Activated CD4-positive, alpha-beta T cell treated with anti-CD3 and anti-CD28 coated beads for 36 hours (primary cell): Measurements from ENCODE around the gene PEX6. TPM values are rescaled to one million over a fixed set of nuclear protein-coding genes. Genes with fewer than 3 reads are reported as not detected.

ENCODE experiments used
- ATAC-seq: fragments of 200-7000 bp; cut with Tn5 transposase; one replicate; pipeline ENCODE4 v1.10.0; 2021; ENCODE audit warnings: mild to moderate bottlenecking, moderate library complexity
- CTCF ChIA-PET: fragments of 350-600 bp; sonication (Branson Sonifier 250); formaldehyde crosslinking; loops from one replicate; lab custom pipeline; 2021; ENCODE audit warnings: antibody characterized with exemption; lab: Charles Lee
- POLR2A ChIA-PET: fragments of 350-600 bp; sonication (Branson Sonifier 250); formaldehyde crosslinking; loops from one replicate; lab custom pipeline; 2021; ENCODE audit warnings: antibody characterized with exemption, inconsistent platforms; lab: Charles Lee
- DNase-seq: peaks from one replicate; pipeline ENCODE4 v3.0.0-alpha.2; 2020
- H3K27ac Mint-ChIP-seq: one replicate; pipeline ENCODE4 v1.8.0; 2021; ENCODE audit warnings: mixed read lengths
- H3K27me3 Mint-ChIP-seq: one replicate; pipeline ENCODE4 v1.8.0; 2021; ENCODE audit warnings: mixed read lengths
- H3K36me3 Mint-ChIP-seq: one replicate; pipeline ENCODE4 v1.8.0; 2021; ENCODE audit warnings: low read depth, mixed read lengths
- H3K4me1 Mint-ChIP-seq: one replicate; pipeline ENCODE4 v1.8.0; 2021; ENCODE audit warnings: mixed read lengths
- H3K4me3 Mint-ChIP-seq: one replicate; pipeline ENCODE4 v1.8.0; 2021; ENCODE audit warnings: mild to moderate bottlenecking, moderate library complexity, mixed read lengths
- H3K9me3 Mint-ChIP-seq: one replicate; pipeline ENCODE4 v1.8.0; 2021; ENCODE audit warnings: low read depth, mixed read lengths
- intact Hi-C, 2 experiments: fragments of 100-400 bp; cut with DNase I in 1 of 2; cut with micrococcal nuclease in 1 of 2; formaldehyde crosslinking; loops; one replicate each; pipeline versions ENCODE4 v1.14.2 to v1.15.1; 2022 to 2024; cut with DNase I, micrococcal nuclease
- total RNA-seq, 2 experiments: library from RNA; stranded (reverse); gene quantifications; one replicate each; pipeline ENCODE4 v1.2.3, GENCODE V29; 2021

Gene PEX6, protein sequence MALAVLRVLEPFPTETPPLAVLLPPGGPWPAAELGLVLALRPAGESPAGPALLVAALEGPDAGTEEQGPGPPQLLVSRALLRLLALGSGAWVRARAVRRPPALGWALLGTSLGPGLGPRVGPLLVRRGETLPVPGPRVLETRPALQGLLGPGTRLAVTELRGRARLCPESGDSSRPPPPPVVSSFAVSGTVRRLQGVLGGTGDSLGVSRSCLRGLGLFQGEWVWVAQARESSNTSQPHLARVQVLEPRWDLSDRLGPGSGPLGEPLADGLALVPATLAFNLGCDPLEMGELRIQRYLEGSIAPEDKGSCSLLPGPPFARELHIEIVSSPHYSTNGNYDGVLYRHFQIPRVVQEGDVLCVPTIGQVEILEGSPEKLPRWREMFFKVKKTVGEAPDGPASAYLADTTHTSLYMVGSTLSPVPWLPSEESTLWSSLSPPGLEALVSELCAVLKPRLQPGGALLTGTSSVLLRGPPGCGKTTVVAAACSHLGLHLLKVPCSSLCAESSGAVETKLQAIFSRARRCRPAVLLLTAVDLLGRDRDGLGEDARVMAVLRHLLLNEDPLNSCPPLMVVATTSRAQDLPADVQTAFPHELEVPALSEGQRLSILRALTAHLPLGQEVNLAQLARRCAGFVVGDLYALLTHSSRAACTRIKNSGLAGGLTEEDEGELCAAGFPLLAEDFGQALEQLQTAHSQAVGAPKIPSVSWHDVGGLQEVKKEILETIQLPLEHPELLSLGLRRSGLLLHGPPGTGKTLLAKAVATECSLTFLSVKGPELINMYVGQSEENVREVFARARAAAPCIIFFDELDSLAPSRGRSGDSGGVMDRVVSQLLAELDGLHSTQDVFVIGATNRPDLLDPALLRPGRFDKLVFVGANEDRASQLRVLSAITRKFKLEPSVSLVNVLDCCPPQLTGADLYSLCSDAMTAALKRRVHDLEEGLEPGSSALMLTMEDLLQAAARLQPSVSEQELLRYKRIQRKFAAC
- total RNA-seq, result 10 to 100 TPM; 10.7 to 14.6 TPM

DNA sequence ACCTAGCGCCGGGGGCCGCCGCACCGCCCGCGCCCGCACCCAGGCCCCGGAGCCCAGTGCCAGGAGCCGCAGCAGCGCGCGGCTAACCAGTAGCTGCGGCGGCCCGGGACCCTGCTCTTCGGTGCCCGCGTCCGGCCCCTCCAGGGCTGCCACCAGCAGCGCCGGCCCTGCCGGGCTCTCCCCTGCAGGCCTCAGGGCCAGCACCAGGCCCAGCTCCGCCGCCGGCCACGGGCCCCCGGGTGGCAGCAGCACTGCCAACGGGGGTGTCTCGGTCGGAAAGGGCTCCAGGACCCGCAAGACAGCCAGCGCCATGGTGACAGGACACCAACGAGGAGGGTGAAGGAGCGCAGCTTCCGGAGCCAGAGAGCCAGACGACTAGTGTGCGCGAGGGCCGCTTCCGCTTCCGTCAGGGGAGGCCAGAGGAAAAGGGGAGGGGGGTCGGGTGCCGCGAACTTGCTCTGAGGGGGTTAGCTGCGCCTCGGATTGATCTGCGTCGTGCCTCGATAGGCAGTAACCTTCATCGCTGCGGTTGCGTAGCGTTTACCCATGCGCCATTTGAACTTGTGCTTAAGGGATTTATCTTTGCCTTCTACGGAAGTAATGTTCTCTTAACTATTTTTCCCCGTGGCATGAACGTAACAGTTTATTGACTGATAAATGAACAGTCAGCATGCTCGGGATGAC lies at the start of gene PEX6:
Gene PEX6, minus strand, starts transcription at position 343 of the 684 bp plus-strand sequence. Its CDS starts 31 bp downstream, at position 312.
- Mint-ChIP-seq H3K4me3 (peak within 1 kb of the TSS; percentile 89), H3K27me3 (no peaks in the 10 kb centered on the region), H3K36me3 (peaks cover 20% of the 10 kb centered on the region), H3K27ac (peak within 1 kb of the TSS; percentile 95), H3K9me3 (no peaks in the 10 kb centered on the region), H3K4me1 (peaks cover 45% of the 10 kb centered on the region)
- ChIA-PET POLR2A (interaction anchor here (0.6 to 2.2 kb wide), 8 partner anchors 24 to 1023 kb away, joined by 3 to 15 read pairs (median 4); partner anchors contain the start of genes CNPY3, CUL7, KLC4 and KLHDC3), CTCF (interaction anchor here (0.6 to 1.8 kb wide), 8 partner anchors 8 to 415 kb away, joined by 3 to 5 read pairs (median 4); partner anchors contain the start of genes KLHDC3, MEA1 and UBR2)
- intact Hi-C loops, result loop anchor here (1.0 to 10.0 kb wide), 13 partner anchors 34 to 448 kb away; partner anchors contain the start of genes CNPY3 (in 2 of the 2), KLC4 (in 2 of the 2), MEA1 (in 2 of the 2) and MRPL2 (in 2 of the 2)
- peak; percentile 95 for ATAC-seq
- peak; percentile 98 for DNase-seq

DNA sequence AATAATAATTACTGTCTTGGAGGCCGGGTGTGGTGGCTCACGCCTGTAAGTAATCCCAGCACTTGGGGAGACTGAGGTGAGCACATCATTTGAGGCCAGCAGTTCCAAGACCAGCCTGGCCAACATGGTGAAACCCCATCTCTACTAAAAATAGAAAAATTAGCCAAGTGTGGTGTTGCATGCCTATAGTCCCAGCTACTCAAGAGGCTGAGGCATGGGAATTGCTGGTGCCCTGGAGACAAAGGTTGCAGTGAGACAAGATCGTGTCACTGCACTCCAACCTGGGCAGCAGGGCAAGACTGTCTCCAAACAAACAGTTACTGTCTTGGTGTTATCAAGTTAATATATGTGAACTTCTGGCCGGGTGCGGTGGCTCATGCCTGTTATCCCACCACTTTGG lies 47.4 kb upstream of the PEX6 start:
- Mint-ChIP-seq H3K9me3 (no peaks in the 10 kb centered on the region), H3K36me3 (peaks cover 44% of the 10 kb centered on the region), H3K27me3 (no peaks in the 10 kb centered on the region), H3K4me1 (peaks cover 21% of the 10 kb centered on the region), H3K4me3 (no peak overlapping the region), H3K27ac (no peak overlapping the region)
- DNase-seq, result no peak
- ChIA-PET POLR2A (no interaction called here), CTCF (no interaction called here)
- ATAC-seq, result no peak
- intact Hi-C loops, result no loop called here

DNA sequence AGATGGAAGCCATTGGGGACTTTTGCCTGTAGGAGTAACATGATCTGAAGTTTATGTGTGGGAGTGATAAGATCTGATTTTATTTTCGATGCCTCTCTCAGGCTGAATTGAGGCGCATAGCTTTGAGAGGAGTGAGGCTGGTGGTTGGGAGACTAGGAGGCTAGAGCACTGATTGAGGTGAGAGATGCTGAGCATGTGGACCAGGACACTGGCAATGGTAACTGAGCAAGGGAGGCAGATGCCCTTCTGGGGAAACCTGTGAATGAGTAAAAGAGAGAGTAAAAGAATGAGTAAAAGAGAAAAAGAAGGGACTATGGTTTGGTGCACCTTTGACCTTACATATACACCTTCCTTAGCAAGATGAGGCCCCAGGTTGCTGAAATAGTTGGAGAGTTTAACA lies 45.5 kb upstream of the PEX6 start:
- intact Hi-C loops, result loop anchor here in 1 of 2 experiments (5.0 kb wide), 1 partner anchor 122 kb away; no protein-coding TSS in a partner anchor
- no peaks in the 10 kb centered on the region for H3K9me3 Mint-ChIP-seq
- DNase-seq (no peak), ATAC-seq (peak; percentile 24)
- ChIA-PET CTCF (interaction anchor here (0.8 kb wide), 1 partner anchor 332 kb away, joined by 3 read pairs; no protein-coding TSS in a partner anchor), POLR2A (no interaction called here)
- H3K27ac Mint-ChIP-seq, result peak overlapping the region; percentile 70
- peaks cover 29% of the 10 kb centered on the region for H3K4me1 Mint-ChIP-seq
- H3K36me3 Mint-ChIP-seq, result peaks cover 45% of the 10 kb centered on the region
- no peaks in the 10 kb centered on the region for H3K27me3 Mint-ChIP-seq
- peak overlapping the region; percentile 6 for H3K4me3 Mint-ChIP-seq

DNA sequence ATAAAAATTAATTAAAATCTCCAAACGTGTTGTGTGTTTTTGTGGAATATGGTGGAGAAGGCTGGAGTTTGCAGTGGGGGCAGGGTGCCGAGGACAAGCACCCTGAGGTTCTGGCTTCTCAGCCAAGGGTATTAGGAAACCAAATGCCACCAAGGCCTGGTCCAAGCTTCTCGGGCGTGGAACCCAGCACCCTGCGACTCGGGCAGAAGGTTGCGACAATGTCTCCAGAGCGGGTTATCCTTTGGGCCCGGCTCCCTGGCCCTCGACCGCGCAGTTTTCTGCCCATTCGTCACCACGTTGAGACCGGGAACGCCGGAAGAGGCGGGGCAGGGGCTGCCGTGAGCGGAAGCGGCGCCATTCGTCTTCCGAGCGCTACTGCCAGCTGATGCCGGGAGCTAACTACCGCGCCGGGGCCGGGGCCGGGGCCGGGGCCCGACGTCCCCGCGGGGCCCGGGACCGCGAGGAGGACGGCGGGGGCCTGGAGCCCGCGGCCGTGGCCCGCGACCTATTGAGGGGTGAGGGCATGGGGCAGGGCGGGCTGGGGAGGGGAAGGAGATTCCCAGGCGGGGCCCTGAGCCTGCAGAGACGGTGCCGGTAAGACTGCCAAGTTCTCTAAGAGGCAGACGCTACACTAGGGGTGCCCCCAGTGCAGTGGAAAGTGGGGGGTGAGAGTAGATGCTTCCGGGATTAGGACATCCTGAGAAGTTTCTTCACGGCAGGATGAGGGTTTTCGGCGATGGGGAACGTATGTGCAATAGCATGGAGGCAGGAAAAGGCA lies 42.5 kb upstream of the PEX6 start, which contains the start of gene RRP36:
Gene RRP36, plus strand, starts transcription at position 354 of the 778 bp plus-strand sequence. Its CDS starts 32 bp downstream, at position 386.
- intact Hi-C loops, result loop anchor here (1.0 to 5.0 kb wide), 4 partner anchors 8 to 119 kb away; partner anchors contain the start of genes KLC4 (in 1 of the 2), MEA1 (in 1 of the 2), MRPL2 (in 1 of the 2) and PEX6 (in 1 of the 2)
- peaks cover 40% of the 10 kb centered on the region for H3K36me3 Mint-ChIP-seq
- H3K27me3 Mint-ChIP-seq, result no peaks in the 10 kb centered on the region
- POLR2A ChIA-PET, result interaction anchor here (0.6 to 0.8 kb wide), 3 partner anchors 11 to 550 kb away, joined by 3 to 4 read pairs (median 3); no protein-coding TSS in a partner anchor
- CTCF ChIA-PET, result interaction anchor here (0.6 to 1.7 kb wide), 6 partner anchors 7 to 122 kb away, joined by 3 to 5 read pairs (median 4); partner anchors contain the start of genes CUL7 and KLHDC3
- peak within 1 kb of the TSS; percentile 93 for H3K4me3 Mint-ChIP-seq
- DNase-seq, result peak; percentile 83
- peak within 1 kb of the TSS; percentile 88 for H3K27ac Mint-ChIP-seq
- no peaks in the 10 kb centered on the region for H3K9me3 Mint-ChIP-seq
- ATAC-seq, result peak; percentile 84
- H3K4me1 Mint-ChIP-seq, result peaks cover 32% of the 10 kb centered on the region

DNA sequence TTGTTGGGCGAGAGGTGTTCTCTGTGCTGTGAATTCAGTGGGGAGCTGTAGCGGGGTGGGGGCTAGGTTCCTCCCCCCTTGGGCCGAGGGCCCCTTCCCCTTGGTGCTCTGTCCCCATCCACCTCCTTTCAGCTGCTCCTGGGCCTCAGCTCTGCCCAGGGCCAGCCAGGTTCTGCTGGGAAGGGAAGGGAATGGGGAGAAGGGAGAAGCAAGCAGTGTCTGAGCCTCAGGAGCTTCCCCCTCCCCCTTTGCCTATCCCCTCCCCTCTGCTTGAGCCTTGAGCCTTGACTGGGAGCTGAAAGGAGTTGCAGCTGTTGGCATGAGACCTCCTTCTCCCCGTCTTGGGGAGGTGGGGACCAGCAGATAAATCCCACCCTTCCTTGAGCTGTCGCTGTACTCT lies 41.9 kb upstream of the PEX6 start:
- H3K4me3 Mint-ChIP-seq, result peak overlapping the region; percentile 93
- peak overlapping the region; percentile 6 for H3K27ac Mint-ChIP-seq
- intact Hi-C loops, result loop anchor here (1.0 to 5.0 kb wide), 4 partner anchors 8 to 119 kb away; partner anchors contain the start of genes KLC4 (in 1 of the 2), MEA1 (in 1 of the 2), MRPL2 (in 1 of the 2) and PEX6 (in 1 of the 2)
- no peaks in the 10 kb centered on the region for H3K9me3 Mint-ChIP-seq
- no peak for DNase-seq
- H3K27me3 Mint-ChIP-seq, result no peaks in the 10 kb centered on the region
- H3K4me1 Mint-ChIP-seq, result peaks cover 37% of the 10 kb centered on the region
- POLR2A ChIA-PET, result interaction anchor here (0.5 to 0.8 kb wide), 3 partner anchors 11 to 182 kb away, joined by 3 to 4 read pairs (median 3); no protein-coding TSS in a partner anchor
- no peak for ATAC-seq
- CTCF ChIA-PET, result interaction anchor here (0.6 to 1.7 kb wide), 6 partner anchors 19 to 123 kb away, joined by 3 to 5 read pairs (median 4); partner anchors contain the start of gene CUL7
- peaks cover 37% of the 10 kb centered on the region for H3K36me3 Mint-ChIP-seq

DNA sequence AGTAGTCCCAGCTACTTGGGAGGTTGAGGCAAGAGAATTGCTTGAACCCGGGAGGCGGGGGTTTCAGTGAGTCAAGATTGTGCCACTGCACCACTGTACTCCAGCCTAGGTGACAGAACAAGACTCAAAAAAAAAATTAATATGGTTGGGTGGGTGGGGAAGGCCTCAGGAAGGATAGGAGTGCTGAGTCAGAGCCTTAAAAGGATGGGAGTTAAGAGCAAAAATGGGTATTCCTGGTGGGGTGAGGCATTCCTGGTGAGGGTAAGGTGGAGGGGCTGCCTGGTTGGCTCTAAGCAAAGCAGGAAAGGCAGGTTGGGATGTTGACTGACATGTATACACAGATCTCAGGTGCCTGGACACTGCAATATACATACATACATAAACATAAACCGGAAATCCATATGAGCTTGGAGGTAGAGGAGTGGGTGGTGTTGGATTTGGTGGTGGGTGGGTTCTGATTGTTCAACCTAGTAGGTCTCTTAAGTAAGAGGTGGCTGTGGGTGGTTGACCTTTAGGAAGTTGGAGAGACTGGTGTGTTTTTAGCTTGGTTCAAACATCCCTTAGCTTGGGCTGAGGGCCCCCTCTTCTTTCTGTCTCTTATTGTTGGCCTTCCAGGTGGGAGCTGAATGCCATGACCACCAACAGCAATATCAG lies 41.2 kb upstream of the PEX6 start:
- intact Hi-C loops, result loop anchor here in 1 of 2 experiments (5.0 kb wide), 1 partner anchor 118 kb away; no protein-coding TSS in a partner anchor
- Mint-ChIP-seq H3K36me3 (peaks cover 34% of the 10 kb centered on the region), H3K4me3 (peak overlapping the region; percentile 22), H3K27me3 (no peaks in the 10 kb centered on the region), H3K4me1 (peaks cover 40% of the 10 kb centered on the region), H3K9me3 (no peaks in the 10 kb centered on the region), H3K27ac (peak overlapping the region; percentile 6)
- ChIA-PET POLR2A (interaction anchor here (0.5 kb wide), 1 partner anchor 183 kb away, joined by 3 read pairs; no protein-coding TSS in a partner anchor), CTCF (interaction anchor here (0.6 to 1.7 kb wide), 7 partner anchors 20 to 585 kb away, joined by 3 to 5 read pairs (median 4); partner anchors contain the start of gene CUL7)
- ATAC-seq, result no peak
- DNase-seq, result no peak

DNA sequence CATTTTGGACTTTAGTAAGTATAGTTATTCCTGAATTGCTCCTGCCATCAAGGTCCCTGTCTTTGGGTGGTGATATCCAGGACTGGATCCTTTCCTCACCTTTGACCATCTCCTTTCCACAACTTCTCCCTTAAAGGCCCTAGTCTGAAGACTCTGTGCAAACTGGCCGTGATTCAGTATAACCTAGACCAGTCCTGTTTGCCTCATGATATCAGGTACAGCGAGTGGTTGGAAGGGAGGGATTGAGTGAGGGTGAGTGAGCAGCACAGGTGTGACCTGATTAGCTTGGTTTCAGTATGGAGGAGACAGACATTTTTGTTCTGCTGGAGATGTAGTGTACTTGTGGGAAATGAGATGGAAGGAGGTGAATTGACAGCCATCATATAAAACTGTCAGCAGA lies 40.2 kb upstream of the PEX6 start:
- intact Hi-C loops, result no loop called here
- Mint-ChIP-seq H3K4me1 (peaks cover 42% of the 10 kb centered on the region), H3K27me3 (no peaks in the 10 kb centered on the region), H3K27ac (no peak overlapping the region), H3K36me3 (peaks cover 26% of the 10 kb centered on the region), H3K4me3 (no peak overlapping the region), H3K9me3 (no peaks in the 10 kb centered on the region)
- POLR2A ChIA-PET, result no interaction called here
- CTCF ChIA-PET, result interaction anchor here (0.6 kb wide), 2 partner anchors 8 to 586 kb away, joined by 3 read pairs; no protein-coding TSS in a partner anchor
- no peak for ATAC-seq
- no peak for DNase-seq

DNA sequence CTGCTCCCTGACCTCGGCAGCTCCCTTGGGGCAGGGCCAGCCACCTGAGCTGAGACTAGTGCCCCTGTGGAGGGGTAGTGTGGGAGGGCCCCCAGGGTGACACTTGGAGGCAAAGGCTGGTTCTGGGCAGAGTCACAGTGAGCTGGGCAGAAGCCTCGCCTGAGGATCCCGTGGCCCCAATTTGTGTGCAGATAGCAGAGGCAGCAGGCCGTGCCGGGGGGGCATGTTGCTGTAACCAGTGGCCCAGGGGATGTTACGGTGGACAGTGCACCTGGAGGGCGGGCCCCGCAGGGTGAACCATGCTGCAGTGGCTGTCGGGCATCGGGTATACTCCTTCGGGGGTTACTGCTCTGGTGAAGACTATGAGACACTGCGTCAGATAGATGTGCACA lies 38.0 kb upstream of the PEX6 start:
- no peak for DNase-seq
- H3K4me1 Mint-ChIP-seq, result peaks cover 42% of the 10 kb centered on the region
- H3K27me3 Mint-ChIP-seq, result no peaks in the 10 kb centered on the region
- H3K9me3 Mint-ChIP-seq, result no peaks in the 10 kb centered on the region
- peaks cover 38% of the 10 kb centered on the region for H3K36me3 Mint-ChIP-seq
- ChIA-PET POLR2A (interaction anchor here (0.5 kb wide), 1 partner anchor 319 kb away, joined by 8 read pairs; no protein-coding TSS in a partner anchor), CTCF (interaction anchor here (1.2 kb wide), 1 partner anchor 117 kb away, joined by 4 read pairs; no protein-coding TSS in a partner anchor)
- H3K27ac Mint-ChIP-seq, result no peak overlapping the region
- no peak for ATAC-seq
- H3K4me3 Mint-ChIP-seq, result no peak overlapping the region
- intact Hi-C loops, result no loop called here
